GM11168 (cell line): Measurements from ENCODE around the gene DAAM2.

ENCODE experiments used
- in situ Hi-C: fragments of 300-500 bp; cut with MboI; formaldehyde crosslinking; loops from one replicate; pipeline ENCODE4 v1.12.0; 2022; ENCODE audit warnings: low sequenced_read_pairs; ENCODE audit not compliant: unreplicated experiment

DAAM2 gene

DNA sequence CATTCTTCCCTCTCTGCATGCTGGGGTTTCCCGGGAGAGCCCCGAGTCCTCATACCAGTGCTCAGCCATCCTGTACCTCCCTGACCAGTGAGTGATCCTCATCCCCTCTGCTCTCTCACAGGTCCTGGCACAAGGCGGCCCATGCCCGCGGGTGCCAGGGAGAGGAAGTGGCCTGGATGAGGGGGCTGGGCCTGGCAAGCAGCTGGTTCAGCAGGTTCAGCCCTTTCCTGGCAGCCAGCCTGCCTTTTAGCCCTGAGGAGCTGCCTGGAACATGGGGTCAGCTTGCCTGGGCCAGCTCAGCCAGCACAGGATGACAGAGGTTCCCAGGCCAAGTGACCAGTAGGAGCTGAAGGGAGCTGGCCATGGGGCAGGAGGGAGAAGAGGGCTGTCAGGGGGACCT lies 131.2 kb downstream of the DAAM2 start:
- in situ Hi-C loops = no loop called here

DNA sequence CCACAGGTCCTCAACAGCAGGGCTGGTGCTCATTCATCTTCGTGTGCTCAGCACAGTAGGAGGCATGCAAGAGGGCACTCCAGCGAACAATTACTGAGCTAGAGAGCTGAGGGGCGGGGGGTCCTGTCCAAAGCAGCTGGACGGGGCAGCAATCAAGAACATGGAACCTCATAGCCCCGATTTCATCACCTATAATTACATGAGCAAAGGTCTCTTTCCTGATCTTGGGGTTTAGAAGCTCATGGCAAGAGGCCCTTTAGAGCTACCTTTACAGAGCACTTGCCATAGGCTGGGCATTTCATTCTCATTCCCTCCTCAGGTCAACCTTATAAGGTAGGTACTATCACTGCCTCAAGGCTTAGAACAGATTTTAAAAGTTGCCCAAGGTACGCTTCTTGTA lies 131.7 kb downstream of the DAAM2 start:
- in situ Hi-C loops = no loop called here

DNA sequence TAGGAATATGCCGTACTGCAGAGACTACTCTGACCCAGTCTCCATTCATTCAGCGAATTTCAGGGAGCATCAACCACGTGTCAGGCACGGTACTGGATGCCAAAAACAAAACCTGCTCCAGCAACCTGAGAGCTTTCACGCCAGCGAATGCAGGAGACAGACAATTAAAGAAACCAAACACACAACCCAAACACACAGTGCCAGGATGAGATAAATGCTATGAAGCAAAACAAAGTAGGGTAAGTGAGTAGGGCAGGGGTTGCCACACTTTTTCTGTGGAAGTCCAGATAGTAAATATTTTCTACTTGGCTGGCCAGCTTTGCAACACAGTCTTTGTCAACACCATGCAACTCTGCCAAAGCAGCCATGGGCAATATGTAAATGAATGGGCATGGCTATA lies 132.1 kb downstream of the DAAM2 start:
- in situ Hi-C loops = no loop called here

DNA sequence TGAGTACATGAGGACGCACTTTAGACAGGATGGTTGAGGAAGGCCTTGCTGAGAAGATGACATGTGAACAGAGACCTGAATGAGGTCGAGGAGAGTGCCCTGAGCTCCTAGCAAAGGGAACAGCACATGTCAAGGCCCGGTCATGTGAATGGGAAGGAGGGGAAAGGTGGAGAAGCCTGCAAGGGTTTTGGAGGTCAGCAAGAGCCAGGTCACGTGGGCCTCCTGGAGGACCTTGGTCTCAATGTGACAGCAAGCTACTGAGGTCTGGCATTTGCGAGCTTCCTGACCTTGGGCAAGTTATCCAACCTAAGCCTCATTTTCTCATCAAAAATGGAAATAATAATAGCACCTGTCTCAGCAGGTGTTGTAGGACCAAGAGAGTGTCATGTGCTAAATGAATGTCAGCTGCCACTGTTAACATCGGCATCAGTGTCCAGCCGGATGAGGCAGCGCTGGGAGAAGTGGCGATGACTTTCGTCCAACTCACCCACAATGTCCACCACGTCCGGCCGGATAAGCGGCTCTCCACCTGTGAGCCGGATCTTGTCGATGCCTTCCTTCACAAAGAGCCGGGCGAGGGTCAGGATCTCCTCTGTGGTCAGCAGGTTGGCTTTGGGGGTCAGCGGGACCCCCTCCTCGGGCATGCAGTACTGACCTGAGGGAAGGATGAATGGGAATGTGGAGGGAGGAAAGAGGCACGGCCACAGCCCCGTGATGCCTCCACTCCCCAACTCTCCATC lies 133.2 kb downstream of the DAAM2 start:
- in situ Hi-C loops = no loop called here

DNA sequence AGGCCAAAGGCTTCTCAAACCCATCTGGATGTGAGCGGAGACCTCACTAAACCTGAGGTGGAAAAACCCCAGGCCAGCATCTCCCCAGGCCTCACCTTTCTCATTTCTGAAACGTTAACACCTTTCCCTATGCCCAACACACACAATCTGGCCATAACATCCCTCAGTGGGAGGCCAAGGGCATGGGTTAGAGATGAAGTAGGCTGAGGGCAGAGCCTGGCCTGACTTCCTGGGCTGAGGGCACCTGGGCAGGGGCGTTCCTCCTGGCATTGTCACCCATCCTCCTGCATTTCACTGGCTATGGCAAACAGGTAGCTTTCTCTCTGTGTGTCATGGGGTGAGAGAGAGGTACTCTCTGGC lies 133.7 kb downstream of the DAAM2 start:
- in situ Hi-C loops = no loop called here

DNA sequence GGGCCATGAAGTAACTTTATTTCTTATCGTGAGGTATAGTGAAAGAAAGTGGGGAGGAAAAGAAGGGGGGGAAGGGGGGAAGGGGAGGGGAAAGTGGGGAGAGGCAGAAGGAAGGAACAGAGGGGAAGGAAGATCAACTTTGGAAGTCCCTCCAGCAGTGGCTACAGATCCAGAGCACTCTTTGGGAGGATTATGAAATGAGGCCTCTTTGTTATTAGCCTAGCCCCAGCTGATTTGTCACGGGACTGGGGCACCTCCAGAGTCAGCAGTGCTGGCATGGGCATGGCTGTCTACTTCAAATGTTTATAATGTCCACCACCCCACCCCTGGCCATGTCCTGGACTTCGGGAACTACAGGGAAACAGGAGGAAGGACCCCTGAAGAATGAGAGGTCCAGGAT lies 134.5 kb downstream of the DAAM2 start:
- in situ Hi-C loops = no loop called here

- in situ Hi-C loops = no loop called here
Measured at GRCh38 chr6:39927159-39927558, 135.0 kb downstream of the DAAM2 start.

DNA sequence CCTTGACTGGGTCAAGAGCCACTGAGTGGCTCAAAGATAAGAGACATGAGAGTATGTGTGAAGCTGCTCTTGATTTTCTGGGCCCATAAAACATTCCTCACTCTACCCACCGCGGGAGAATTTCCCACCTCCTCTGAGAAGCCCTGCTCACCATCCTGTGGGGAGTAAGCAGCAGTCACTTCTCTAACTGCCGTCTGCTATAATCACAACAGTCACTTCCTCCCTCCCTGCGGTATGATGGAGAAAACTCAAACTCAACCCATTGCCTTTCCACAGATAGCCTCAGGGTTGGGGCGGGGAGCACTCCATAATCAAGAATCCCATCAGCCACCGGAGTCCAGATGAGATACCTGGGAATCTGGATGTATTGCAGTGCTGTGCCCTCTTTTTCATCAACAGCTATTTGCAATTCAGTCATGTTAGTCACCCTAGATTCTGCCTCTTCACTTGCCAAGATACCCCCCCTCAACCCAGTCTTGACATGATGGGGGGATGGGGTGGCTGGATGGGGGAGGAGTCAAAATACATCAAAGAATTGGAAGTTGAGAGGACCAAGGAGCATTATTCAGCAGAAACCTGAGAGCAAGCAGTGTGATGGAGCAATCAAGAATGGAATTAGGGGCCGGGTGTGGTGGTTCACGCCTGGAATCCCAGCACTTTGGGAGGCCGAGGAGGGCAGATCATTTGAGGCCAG lies 137.0 kb downstream of the DAAM2 start:
- in situ Hi-C loops = no loop called here

DNA sequence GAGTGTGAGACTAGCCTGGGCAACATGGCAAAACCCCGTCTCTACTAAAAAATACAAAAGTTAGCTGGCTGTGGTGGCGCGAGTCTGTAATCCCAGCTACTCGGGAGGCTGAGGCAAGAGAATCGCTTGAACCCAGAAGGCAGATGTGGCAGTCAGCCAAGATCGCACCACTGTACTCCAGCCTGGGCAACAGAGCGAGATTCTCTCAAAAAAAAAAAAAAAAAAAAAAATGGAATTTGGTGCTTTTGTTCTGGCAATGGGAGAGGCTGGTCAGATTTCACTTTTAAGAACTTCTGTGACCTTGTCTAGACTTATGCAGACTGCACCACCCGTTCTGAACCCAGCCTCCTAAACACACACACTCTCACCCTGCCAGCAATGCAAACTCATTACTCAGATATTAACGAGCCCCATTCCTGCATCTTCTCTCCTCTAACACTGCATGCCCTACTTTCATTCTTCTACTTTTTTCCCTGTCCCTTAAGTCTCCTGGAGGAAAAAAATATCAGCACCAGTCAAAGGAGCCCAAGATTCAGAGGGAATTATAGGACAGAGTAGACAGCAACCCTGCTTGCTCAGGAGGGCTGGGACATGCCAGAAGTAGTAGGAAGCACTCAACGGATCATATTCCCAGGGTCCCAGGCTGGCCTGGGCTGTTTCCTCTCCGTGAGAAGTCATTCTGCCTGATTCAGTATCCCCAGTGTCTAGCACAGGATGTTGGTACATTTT lies 137.7 kb downstream of the DAAM2 start:
- in situ Hi-C loops = no loop called here

DNA sequence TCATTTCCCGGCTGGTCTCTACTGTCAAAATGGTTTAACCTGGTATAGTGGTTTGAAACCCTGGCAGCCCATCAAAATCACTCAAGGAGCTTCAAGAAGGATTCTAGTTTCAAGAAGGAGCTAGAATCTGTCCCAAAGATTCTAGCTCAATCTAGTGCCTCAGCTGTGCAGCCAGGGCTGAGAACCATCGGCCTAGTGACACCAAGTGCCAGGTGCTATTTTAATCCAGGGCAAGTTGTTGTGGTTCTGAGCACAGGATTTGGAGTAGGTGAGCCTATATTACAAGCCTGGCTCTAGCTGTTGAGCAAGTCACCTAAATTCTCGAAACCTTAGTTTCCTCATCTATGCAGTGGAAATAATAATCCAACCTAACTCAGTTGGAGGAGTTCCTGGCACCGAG lies 138.4 kb downstream of the DAAM2 start:
- in situ Hi-C loops = no loop called here

DNA sequence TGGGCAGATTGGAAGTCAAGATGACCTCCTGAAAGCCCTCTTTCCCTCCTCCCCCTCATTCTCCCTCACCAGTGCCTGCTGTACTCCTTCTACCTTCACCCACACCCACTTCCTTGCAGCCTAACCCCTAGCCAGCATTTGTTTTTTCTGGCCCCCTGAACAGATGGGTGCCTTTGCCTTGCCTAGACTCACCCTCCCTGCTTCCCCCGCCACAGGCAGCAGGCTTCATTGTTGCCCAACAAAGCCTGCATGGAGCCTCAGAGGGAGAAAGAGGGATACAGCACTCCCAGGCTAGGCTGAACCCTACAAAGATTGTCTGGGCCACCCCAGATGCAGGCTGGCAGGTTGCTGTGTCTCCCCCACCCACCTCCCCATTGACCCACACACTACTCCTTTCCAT lies 139.4 kb downstream of the DAAM2 start:
- in situ Hi-C loops = no loop called here

GRCh38 chr6:39932386-39932910 lies 140.3 kb downstream of the DAAM2 start:
- in situ Hi-C loops = no loop called here

- in situ Hi-C loops = no loop called here
Measured at GRCh38 chr6:39933669-39934130, 141.5 kb downstream of the DAAM2 start.

GRCh38 chr6:39934131-39934757 lies 142.1 kb downstream of the DAAM2 start, which contains the start of gene MOCS1:
MOCS1 (minus strand) TSS chr6:39934462; CDS start chr6:39934417, 45 bp downstream.
- in situ Hi-C loops = no loop called here

DNA sequence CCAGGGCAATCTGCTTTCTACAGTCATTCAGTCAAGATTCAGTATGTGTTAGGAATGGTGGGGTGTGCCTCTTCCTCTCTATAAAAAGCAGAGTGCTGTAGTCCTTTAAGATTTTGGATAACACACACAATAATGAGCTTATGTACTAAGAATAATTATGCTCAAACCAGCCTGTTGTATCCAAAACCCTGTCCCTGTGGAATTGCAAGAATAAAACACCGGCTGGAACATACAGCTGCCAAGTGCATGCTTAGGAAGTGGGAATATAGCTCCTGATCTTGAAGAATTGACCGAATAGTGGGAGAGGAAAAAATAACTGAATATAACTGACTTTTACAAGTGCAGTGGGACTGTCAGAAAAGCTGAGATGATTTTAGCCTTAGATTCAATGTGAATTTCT lies 143.1 kb downstream of the DAAM2 start:
- in situ Hi-C loops = no loop called here

DNA sequence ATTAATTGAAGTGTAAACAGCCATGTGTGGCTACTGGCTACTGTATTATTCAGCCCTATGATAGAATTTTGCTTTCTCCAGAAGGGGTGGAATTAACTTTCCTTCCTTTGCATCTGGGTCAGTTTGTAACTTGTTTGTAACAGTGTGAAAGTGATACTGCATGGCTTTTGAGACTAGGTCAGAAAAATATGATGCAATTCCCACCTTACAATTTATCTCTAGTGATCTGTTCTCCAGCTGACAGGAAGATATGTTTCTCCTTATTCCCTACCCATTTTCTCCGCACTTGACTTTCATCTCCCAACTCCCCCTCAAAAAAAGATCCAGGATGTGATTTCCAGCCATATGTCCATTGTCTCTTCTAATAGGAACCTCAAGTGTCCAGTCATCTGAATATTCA lies 144.7 kb downstream of the DAAM2 start:
- in situ Hi-C loops = no loop called here

GRCh38 chr6:39937686-39938333 lies 145.6 kb downstream of the DAAM2 start:
- in situ Hi-C loops = no loop called here

- in situ Hi-C loops = no loop called here
Measured at GRCh38 chr6:39938773-39939654, 146.8 kb downstream of the DAAM2 start.

- in situ Hi-C loops = no loop called here
Measured at GRCh38 chr6:39941138-39941537, 149.0 kb downstream of the DAAM2 start.
